ENCODE results near the gene MBP. TPM values are rescaled to one million over a fixed set of nuclear protein-coding genes. Genes with fewer than 3 reads are reported as not detected.
A peak's percentile ranks its signal among the peaks of the same experiment; 100 is the strongest.

MBP gene
- total and polyA plus RNA-seq, 2 of the 13 experiments (the other 11 are each of a cell fraction or from before 2014, with no cell fraction given) = 5.0 to 8.5 TPM

DNA sequence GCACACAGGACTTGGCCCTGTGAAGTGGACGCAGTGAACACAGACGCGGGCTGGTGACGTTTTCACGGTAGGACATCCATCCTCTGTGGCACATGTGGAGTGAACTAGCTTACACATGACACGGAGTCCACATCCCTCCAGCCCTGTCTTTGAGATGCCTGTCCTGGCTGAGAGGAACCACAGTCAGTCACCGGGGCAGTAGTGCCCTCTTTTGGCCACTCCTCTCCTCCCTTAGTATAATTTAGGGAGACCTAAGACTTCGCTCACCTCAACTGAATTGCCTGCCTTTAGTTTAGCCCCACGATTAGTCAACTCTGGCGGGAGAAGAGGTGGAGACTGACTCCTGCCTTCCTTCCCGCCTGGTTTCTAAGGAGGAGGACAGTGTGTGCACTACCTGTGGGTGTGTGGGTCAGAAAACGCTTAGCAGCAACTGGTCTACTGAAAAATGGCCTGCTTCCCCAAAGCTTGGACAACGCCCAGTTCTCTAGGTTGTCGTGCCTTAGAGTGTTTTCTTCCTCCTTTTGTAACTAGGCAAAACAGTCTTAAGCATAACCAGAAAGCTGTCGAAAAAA is 70.6 kb downstream of the MBP start:
- no peak overlapping the region for H3K4me3 ChIP-seq (replicated peaks in 1 of 3; ENCODE audit: insufficient read depth in 1 of 3, low read depth in 2 of 3, low read length in 3 of 3)
- WGBS (ENCODE audit: low lambda C conversion rate) = 93% methylated on average over 15 of the region's 15 CpGs
- no peak overlapping the region for H3K4me2 ChIP-seq (ENCODE audit: low read depth, low read length)
- no peak overlapping the region for H3K9ac ChIP-seq (ENCODE audit: insufficient read depth, low read depth, low read length)
- ATAC-seq = peak; percentile 53
- no peak overlapping the region for H3K27ac ChIP-seq (ENCODE audit: extremely low read length, insufficient read depth, low read length)
- no peaks in the 10 kb centered on the region for H3K79me2 ChIP-seq (ENCODE audit: insufficient read depth, low read length)
- intact Hi-C loops (cut with micrococcal nuclease; ENCODE audit: unreplicated experiment) = no loop called here
- no peak overlapping the region for H2AFZ ChIP-seq (ENCODE audit: low read length)
- in situ Hi-C loops (cut with HindIII; ENCODE audit: extremely low pct_ligation_motif_present, low pct_unique_long_range_greater_than_20kb) = no loop called here
- H3K36me3 ChIP-seq (replicated peaks in 1 of 2; ENCODE audit: control insufficient read depth in 1 of 2, insufficient read depth in 2 of 2, low read length in 2 of 2) = no peaks in the 10 kb centered on the region; a peak in 2 of 5 replicates
- no TSS peak for BruUV-seq (replicated peaks)
- no peak for DNase-seq (ENCODE audit: low spot score)
- no peaks in the 10 kb centered on the region for H3K27me3 ChIP-seq (ENCODE audit: control insufficient read depth in 1 of 2, insufficient read depth in 2 of 2, low read length in 2 of 2)
- ChIA-PET CTCF (ENCODE audit: low intra/inter-chr PET ratio, low total read pairs) (no interaction called here), POLR2A (no interaction called here)
- no peaks in the 10 kb centered on the region for H4K20me1 ChIP-seq (ENCODE audit: insufficient read depth, low read length)
- H3K4me1 ChIP-seq (ENCODE audit: insufficient read depth, low read length) = peaks cover 6% of the 10 kb centered on the region
- no peak for FAIRE-seq
- no peaks in the 10 kb centered on the region for H3K9me3 ChIP-seq (ENCODE audit: low read length)
- TF ChIP-seq, protein P1, sequence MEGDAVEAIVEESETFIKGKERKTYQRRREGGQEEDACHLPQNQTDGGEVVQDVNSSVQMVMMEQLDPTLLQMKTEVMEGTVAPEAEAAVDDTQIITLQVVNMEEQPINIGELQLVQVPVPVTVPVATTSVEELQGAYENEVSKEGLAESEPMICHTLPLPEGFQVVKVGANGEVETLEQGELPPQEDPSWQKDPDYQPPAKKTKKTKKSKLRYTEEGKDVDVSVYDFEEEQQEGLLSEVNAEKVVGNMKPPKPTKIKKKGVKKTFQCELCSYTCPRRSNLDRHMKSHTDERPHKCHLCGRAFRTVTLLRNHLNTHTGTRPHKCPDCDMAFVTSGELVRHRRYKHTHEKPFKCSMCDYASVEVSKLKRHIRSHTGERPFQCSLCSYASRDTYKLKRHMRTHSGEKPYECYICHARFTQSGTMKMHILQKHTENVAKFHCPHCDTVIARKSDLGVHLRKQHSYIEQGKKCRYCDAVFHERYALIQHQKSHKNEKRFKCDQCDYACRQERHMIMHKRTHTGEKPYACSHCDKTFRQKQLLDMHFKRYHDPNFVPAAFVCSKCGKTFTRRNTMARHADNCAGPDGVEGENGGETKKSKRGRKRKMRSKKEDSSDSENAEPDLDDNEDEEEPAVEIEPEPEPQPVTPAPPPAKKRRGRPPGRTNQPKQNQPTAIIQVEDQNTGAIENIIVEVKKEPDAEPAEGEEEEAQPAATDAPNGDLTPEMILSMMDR (CRISPR knock-in tag; IDR thresholded peaks at IDR 0.05) = peak; percentile 27; the same call in 1 of the 2 replicates
- TF ChIP-seq, protein P2, sequence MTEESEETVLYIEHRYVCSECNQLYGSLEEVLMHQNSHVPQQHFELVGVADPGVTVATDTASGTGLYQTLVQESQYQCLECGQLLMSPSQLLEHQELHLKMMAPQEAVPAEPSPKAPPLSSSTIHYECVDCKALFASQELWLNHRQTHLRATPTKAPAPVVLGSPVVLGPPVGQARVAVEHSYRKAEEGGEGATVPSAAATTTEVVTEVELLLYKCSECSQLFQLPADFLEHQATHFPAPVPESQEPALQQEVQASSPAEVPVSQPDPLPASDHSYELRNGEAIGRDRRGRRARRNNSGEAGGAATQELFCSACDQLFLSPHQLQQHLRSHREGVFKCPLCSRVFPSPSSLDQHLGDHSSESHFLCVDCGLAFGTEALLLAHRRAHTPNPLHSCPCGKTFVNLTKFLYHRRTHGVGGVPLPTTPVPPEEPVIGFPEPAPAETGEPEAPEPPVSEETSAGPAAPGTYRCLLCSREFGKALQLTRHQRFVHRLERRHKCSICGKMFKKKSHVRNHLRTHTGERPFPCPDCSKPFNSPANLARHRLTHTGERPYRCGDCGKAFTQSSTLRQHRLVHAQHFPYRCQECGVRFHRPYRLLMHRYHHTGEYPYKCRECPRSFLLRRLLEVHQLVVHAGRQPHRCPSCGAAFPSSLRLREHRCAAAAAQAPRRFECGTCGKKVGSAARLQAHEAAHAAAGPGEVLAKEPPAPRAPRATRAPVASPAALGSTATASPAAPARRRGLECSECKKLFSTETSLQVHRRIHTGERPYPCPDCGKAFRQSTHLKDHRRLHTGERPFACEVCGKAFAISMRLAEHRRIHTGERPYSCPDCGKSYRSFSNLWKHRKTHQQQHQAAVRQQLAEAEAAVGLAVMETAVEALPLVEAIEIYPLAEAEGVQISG (CRISPR knock-in tag; IDR thresholded peaks at IDR 0.05) = no peak

Measured in HepG2 (cell line).